BLaER1 (cell line): ENCODE measurements around the gene FGFBP2.
A peak's percentile ranks its signal among the peaks of the same experiment; 100 is the strongest.

Experiments
- H3K27ac ChIP-seq: shearing (Covaris generic); formaldehyde crosslinking; 2 replicates; pipeline ENCODE4 v1.8.1; 2022
- H3K27me3 ChIP-seq: shearing (Covaris generic); formaldehyde crosslinking; 2 replicates; pipeline ENCODE4 v1.8.1; 2022
- H3K36me3 ChIP-seq: shearing (Covaris generic); formaldehyde crosslinking; 2 replicates; pipeline ENCODE4 v1.8.1; 2022
- H3K4me1 ChIP-seq: shearing (Covaris generic); formaldehyde crosslinking; 2 replicates; pipeline ENCODE4 v1.8.1; 2022
- H3K4me2 ChIP-seq: shearing (Covaris generic); formaldehyde crosslinking; 2 replicates; pipeline ENCODE4 v1.8.1; 2022
- H3K4me3 ChIP-seq: shearing (Covaris generic); formaldehyde crosslinking; 2 replicates; pipeline ENCODE4 v1.8.1; 2022
- H3K9ac ChIP-seq: shearing (Covaris generic); formaldehyde crosslinking; 2 replicates; pipeline ENCODE4 v1.8.1; 2022
- H3K9me3 ChIP-seq: shearing (Covaris generic); formaldehyde crosslinking; 2 replicates; pipeline ENCODE4 v1.8.1; 2022
- H4K20me1 ChIP-seq: shearing (Covaris generic); formaldehyde crosslinking; 2 replicates; pipeline ENCODE4 v1.8.1; 2022
- Cebpa-rat ChIP-seq: shearing (Covaris generic); IDR thresholded peaks from 2 replicates; pipeline ENCODE4 v1.8.1; 2022

FGFBP2 gene

GRCh38 chr4:15963001-15963451 is at the start of gene FGFBP2:
Gene FGFBP2, minus strand, starts transcription at chr4:15963175. Its CDS starts 46 bp downstream, at chr4:15963129.
- Histone ChIP-seq H3K27me3 (no peaks in the 10 kb centered on the region), H3K9me3 (peaks cover 7% of the 10 kb centered on the region; the same call in 1 of the 2 replicates), H4K20me1 (no peaks in the 10 kb centered on the region), H3K4me3 (no peak within 1 kb of the TSS), H3K36me3 (no peaks in the 10 kb centered on the region), H3K4me2 (peak within 1 kb of the TSS; percentile 58), H3K27ac (no peak within 1 kb of the TSS), H3K4me1 (peaks cover 12% of the 10 kb centered on the region), H3K9ac (no peak within 1 kb of the TSS)
- TF ChIP-seq Cebpa-rat = no peak

GRCh38 chr4:16011173-16011572 is 48.2 kb upstream of the FGFBP2 start:
- Histone ChIP-seq H3K4me2 (no peak overlapping the region), H4K20me1 (no peaks in the 10 kb centered on the region), H3K9me3 (no peaks in the 10 kb centered on the region), H3K27ac (no peak overlapping the region), H3K9ac (no peak overlapping the region), H3K4me1 (0 out of 2 replicates have a peak, but pooled peaks cover 6% of the 10 kb centered on the region), H3K27me3 (no peaks in the 10 kb centered on the region), H3K4me3 (no peak overlapping the region), H3K36me3 (no peaks in the 10 kb centered on the region)
- no peak for TF ChIP-seq Cebpa-rat

GRCh38 chr4:16009153-16009552 is 46.2 kb upstream of the FGFBP2 start:
- Histone ChIP-seq H3K4me1 (peaks cover 11% of the 10 kb centered on the region), H3K27me3 (no peaks in the 10 kb centered on the region), H4K20me1 (no peaks in the 10 kb centered on the region), H3K4me2 (no peak overlapping the region), H3K9me3 (no peaks in the 10 kb centered on the region), H3K36me3 (no peaks in the 10 kb centered on the region), H3K9ac (no peak overlapping the region), H3K4me3 (no peak overlapping the region), H3K27ac (no peak overlapping the region)
- TF ChIP-seq Cebpa-rat = no peak

- no peaks in the 10 kb centered on the region for H3K36me3 ChIP-seq
Observed at GRCh38 chr4:16007471-16008095, 44.6 kb upstream of the FGFBP2 start.

GRCh38 chr4:16006771-16007446 is 43.9 kb upstream of the FGFBP2 start:
- no peaks in the 10 kb centered on the region for H4K20me1 ChIP-seq
- H3K9me3 ChIP-seq = no peaks in the 10 kb centered on the region
- no peak overlapping the region for H3K27ac ChIP-seq
- H3K4me3 ChIP-seq = no peak overlapping the region
- H3K4me1 ChIP-seq = peaks cover 8% of the 10 kb centered on the region
- H3K9ac ChIP-seq = no peak overlapping the region
- H3K27me3 ChIP-seq = no peaks in the 10 kb centered on the region
- no peak overlapping the region for H3K4me2 ChIP-seq
- no peak for TF ChIP-seq Cebpa-rat
- no peaks in the 10 kb centered on the region for H3K36me3 ChIP-seq

More at GRCh38 chr4:16007471-16008095, 44.6 kb upstream of the FGFBP2 start:
- H3K9ac ChIP-seq = no peak overlapping the region
- H3K27me3 ChIP-seq = no peaks in the 10 kb centered on the region
- peaks cover 8% of the 10 kb centered on the region for H3K4me1 ChIP-seq
- no peak for TF ChIP-seq Cebpa-rat
- H3K27ac ChIP-seq = no peak overlapping the region
- no peaks in the 10 kb centered on the region for H3K9me3 ChIP-seq
- no peak overlapping the region for H3K4me2 ChIP-seq
- no peak overlapping the region for H3K4me3 ChIP-seq
- no peaks in the 10 kb centered on the region for H4K20me1 ChIP-seq

GRCh38 chr4:16005676-16006075 is 42.7 kb upstream of the FGFBP2 start:
- Histone ChIP-seq H4K20me1 (no peaks in the 10 kb centered on the region), H3K9me3 (no peaks in the 10 kb centered on the region), H3K4me2 (no peak overlapping the region), H3K27me3 (no peaks in the 10 kb centered on the region), H3K9ac (no peak overlapping the region), H3K4me1 (peaks cover 8% of the 10 kb centered on the region), H3K4me3 (no peak overlapping the region), H3K27ac (no peak overlapping the region), H3K36me3 (no peaks in the 10 kb centered on the region)
- TF ChIP-seq Cebpa-rat = no peak

GRCh38 chr4:16001484-16001858 is 38.5 kb upstream of the FGFBP2 start:
- H3K36me3 ChIP-seq = no peaks in the 10 kb centered on the region
- no peak for TF ChIP-seq Cebpa-rat
- no peaks in the 10 kb centered on the region for H4K20me1 ChIP-seq
- H3K27ac ChIP-seq = no peak overlapping the region
- no peak overlapping the region for H3K4me3 ChIP-seq
- no peak overlapping the region for H3K4me2 ChIP-seq
- no peaks in the 10 kb centered on the region for H3K27me3 ChIP-seq
- H3K9me3 ChIP-seq = no peaks in the 10 kb centered on the region
- peaks cover 8% of the 10 kb centered on the region for H3K4me1 ChIP-seq
- peak overlapping the region; percentile 18; the same call in 1 of the 2 replicates for H3K9ac ChIP-seq

GRCh38 chr4:16000708-16001483 is 37.9 kb upstream of the FGFBP2 start:
- no peak overlapping the region for H3K27ac ChIP-seq
- H4K20me1 ChIP-seq = no peaks in the 10 kb centered on the region
- TF ChIP-seq Cebpa-rat = no peak
- H3K9ac ChIP-seq = no peak overlapping the region
- no peak overlapping the region for H3K4me2 ChIP-seq
- no peaks in the 10 kb centered on the region for H3K9me3 ChIP-seq
- H3K27me3 ChIP-seq = no peaks in the 10 kb centered on the region
- H3K4me3 ChIP-seq = no peak overlapping the region
- no peaks in the 10 kb centered on the region for H3K36me3 ChIP-seq
- peaks cover 8% of the 10 kb centered on the region for H3K4me1 ChIP-seq

GRCh38 chr4:15996773-15997172 is 33.8 kb upstream of the FGFBP2 start:
- Histone ChIP-seq H3K36me3 (no peaks in the 10 kb centered on the region), H3K9me3 (no peaks in the 10 kb centered on the region), H3K4me1 (peaks cover 10% of the 10 kb centered on the region), H3K27me3 (no peaks in the 10 kb centered on the region), H3K27ac (no peak overlapping the region), H3K9ac (no peak overlapping the region), H4K20me1 (no peaks in the 10 kb centered on the region), H3K4me3 (no peak overlapping the region), H3K4me2 (no peak overlapping the region)
- TF ChIP-seq Cebpa-rat = no peak

GRCh38 chr4:15995826-15996225 is 32.9 kb upstream of the FGFBP2 start:
- Histone ChIP-seq H3K4me1 (peaks cover 15% of the 10 kb centered on the region), H3K9me3 (no peaks in the 10 kb centered on the region), H3K4me2 (no peak overlapping the region), H3K36me3 (no peaks in the 10 kb centered on the region), H3K9ac (no peak overlapping the region), H3K27me3 (no peaks in the 10 kb centered on the region), H3K27ac (no peak overlapping the region), H3K4me3 (no peak overlapping the region), H4K20me1 (no peaks in the 10 kb centered on the region)
- no peak for TF ChIP-seq Cebpa-rat
